ENCODE measurements around the gene CDX2. TPM values are rescaled to one million over a fixed set of nuclear protein-coding genes. Genes with fewer than 3 reads are reported as not detected.
A peak's percentile ranks its signal among the peaks of the same experiment; 100 is the strongest.

The CDX2 gene
- polyA plus RNA-seq, 1 donor from 2014 or later = not detected

DNA sequence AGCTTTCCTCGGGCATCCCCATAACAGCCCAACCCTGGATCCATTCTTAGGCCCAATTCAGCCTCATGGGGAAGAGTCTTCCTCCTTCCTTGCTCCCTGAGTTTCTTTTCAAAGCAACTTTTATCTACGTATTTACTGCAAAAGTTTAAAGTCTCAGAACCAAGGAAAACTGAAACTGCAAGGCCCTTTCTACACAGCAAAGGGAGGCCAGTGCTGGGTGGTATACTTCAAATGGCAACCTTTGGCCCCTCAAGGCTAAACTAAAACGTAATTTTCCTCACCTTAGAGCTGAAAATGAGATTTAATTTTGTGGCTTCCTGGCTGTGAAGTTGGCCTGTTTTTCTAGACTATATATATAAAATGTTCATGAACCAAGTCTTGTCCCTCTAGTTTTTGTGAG lies 5.6 kb downstream of the CDX2 start:
- H3K27ac Mint-ChIP-seq = no peak overlapping the region
- peaks cover 0 to 1% (median 0%) of the 10 kb centered on the region in 3 donors for H3K9me3 Mint-ChIP-seq
- H3K27me3 Mint-ChIP-seq = peaks cover 72% of the 10 kb centered on the region
- no peaks in the 10 kb centered on the region for H3K36me3 Mint-ChIP-seq
- peaks cover 16 to 18% (median 16%) of the 10 kb centered on the region in 3 donors for H3K4me1 Mint-ChIP-seq
- peak overlapping the region in 1 of 4 donors; percentile 57 for H3K4me3 Mint-ChIP-seq

DNA sequence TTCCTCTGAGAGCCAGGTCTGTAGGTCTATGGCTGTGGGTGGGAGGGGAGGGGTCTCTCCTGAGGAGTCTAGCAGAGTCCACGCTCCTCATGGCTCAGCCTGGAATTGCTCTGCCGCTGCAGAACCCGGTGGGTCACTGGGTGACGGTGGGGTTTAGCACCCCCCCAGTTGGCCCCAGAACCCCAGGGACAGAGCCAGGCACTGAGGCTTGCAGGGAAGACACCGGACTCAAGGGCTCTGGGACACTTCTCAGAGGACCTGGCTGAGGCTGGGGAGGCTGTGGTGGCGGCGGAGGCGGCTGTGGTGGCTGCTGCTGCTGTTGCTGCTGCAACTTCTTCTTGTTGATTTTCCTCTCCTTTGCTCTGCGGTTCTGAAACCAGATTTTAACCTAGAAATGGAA lies 6.1 kb downstream of the CDX2 start:
- Mint-ChIP-seq H3K9me3 (peaks cover 0 to 1% (median 0%) of the 10 kb centered on the region in 3 donors), H3K27me3 (peaks cover 76% of the 10 kb centered on the region)

DNA sequence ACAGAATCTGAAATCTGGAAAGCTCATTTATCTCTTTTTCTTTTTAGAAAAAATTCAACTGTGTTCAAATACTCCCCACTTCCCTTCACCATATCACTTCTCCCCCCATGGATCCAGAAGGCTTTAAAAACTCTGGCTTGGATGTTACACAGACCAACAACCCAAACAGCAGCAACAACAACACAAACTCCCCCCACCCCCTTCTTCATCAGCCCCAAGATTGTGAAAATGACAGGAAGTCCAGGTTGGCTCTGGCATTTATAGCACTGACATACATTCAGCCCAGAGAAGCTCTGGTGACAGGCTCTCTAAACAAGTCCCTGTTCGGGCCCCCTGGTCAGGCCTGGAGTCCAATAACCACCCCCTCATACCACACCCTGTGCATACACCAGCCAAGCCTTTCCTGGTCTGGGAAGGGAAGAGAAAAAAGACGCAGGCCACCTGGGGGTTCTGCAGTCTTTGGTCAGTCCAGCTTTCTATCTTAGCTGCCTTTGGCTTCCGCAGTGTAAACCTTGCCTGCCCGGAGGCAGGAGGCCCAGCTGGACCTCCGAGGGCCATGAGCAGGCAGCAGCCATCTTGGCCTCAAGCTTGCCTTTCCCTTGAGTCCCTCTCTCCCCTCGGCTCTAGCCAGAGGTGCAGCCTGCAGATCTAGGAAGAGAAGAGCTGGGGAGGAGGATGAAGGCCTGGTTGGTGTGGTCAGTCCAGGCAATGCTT lies 6.8 kb downstream of the CDX2 start:
- Mint-ChIP-seq H3K9me3 (peaks cover 0 to 1% (median 0%) of the 10 kb centered on the region in 3 donors), H3K4me3 (peak overlapping the region in 2 of 4 donors; percentile 22 to 76), H3K27me3 (peaks cover 74% of the 10 kb centered on the region), H3K27ac (peak overlapping the region in 1 of 3 donors; percentile 76), H3K36me3 (no peaks in the 10 kb centered on the region), H3K4me1 (peaks cover 9 to 14% (median 12%) of the 10 kb centered on the region in 3 donors)

More for the DNA sequence above, 6.1 kb downstream of the CDX2 start:
- Mint-ChIP-seq H3K36me3 (no peaks in the 10 kb centered on the region), H3K27ac (no peak overlapping the region), H3K4me3 (peak overlapping the region in 1 of 4 donors; percentile 57), H3K4me1 (peaks cover 15 to 18% (median 16%) of the 10 kb centered on the region in 3 donors)

DNA sequence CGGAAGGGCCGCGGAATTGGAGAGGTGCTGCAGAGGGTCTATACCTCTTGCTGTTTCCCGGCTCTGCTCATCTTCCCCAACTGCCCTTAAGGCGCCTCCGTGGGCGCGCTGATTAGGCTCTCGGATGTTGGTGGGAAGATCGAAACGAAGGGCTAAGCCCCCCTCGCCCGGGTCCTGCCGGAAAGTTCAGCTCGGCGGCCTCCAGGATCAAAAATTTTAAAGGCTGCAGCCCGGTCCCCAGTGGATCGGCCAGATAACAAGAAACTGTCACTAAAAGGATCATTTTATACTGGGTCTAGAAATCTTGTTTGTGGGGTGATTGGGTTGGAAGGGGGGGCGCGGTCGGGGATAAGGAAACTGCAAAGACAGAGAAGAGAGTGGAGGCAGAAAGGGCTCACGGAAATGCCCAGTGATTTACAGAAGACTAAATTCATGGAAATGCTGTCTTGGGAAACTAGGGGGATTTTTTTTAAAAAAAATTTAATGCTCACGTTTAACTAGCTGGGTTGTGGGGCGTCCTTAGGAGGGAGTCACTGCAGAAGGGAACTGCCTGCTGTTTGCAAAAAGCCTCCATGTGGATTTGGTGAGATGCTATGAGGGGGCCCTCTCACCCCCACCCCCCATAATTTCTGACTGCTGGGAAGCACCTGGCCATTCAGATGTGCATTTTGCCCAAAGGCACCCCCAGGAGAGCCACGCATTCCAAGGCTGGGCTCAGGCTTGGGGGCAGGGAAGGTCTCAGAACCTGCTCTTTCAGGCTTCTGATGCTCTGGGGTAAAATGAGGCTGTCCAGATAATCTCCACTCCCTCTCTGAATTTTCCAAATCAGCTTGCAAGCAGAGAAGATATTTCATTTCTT lies 7.7 kb downstream of the CDX2 start:
- peaks cover 73% of the 10 kb centered on the region for H3K27me3 Mint-ChIP-seq

DNA sequence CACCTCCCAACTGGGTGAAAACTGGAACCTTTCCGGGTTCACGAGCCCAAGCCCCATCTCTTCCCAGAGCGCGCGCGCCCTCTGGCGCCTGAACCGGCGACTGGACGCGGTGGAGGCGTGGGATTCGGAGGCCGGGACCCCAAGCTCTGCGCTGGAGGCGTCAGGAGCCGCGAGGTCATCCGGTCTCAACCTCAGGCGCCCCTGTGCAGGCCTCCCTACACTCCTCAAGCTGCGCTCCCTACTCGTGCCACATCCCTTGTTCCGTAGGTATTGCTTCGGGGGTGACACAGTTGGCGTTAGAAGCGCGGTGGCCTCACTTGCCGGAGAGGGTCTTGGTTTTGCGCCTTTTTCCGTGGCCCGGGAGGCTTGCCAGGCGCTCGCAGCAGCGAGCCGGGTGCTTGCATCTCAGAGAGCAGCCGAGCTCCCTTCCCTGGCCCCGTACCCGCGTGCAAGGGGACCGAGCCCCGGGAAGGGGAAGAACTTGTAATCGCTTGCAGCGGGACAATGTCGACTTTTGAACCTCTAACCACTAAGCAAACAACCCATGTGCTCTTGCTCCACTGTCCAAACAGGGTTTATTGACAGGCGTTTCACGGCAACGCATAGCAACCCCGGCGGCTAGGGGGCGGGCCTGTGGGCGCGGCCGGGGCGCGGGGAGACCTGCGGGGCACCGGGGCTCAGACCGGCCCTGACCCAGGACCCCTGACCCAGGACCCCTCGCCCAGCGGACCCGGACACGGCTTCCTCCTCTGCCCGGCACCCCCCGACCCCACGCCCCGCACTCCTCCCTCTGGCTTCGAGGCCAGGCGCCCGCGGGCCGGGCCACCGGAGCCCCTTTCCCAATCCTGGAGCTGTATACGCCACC lies 8.5 kb downstream of the CDX2 start:
- Mint-ChIP-seq H3K27me3 (peaks cover 69% of the 10 kb centered on the region), H3K4me1 (peaks cover 5 to 11% (median 9%) of the 10 kb centered on the region in 3 donors), H3K9me3 (no peaks in the 10 kb centered on the region), H3K36me3 (no peaks in the 10 kb centered on the region), H3K27ac (peak overlapping the region in 1 of 3 donors; percentile 71), H3K4me3 (peak overlapping the region; percentile 40 to 82 (median 76))

More for the DNA sequence above, 7.7 kb downstream of the CDX2 start:
- peak overlapping the region in 1 of 3 donors; percentile 76 for H3K27ac Mint-ChIP-seq
- peaks cover 0 to 1% (median 0%) of the 10 kb centered on the region in 3 donors for H3K9me3 Mint-ChIP-seq
- no peaks in the 10 kb centered on the region for H3K36me3 Mint-ChIP-seq
- peaks cover 7 to 11% (median 9%) of the 10 kb centered on the region in 3 donors for H3K4me1 Mint-ChIP-seq
- H3K4me3 Mint-ChIP-seq = peak overlapping the region; percentile 34 to 76 (median 65)

DNA sequence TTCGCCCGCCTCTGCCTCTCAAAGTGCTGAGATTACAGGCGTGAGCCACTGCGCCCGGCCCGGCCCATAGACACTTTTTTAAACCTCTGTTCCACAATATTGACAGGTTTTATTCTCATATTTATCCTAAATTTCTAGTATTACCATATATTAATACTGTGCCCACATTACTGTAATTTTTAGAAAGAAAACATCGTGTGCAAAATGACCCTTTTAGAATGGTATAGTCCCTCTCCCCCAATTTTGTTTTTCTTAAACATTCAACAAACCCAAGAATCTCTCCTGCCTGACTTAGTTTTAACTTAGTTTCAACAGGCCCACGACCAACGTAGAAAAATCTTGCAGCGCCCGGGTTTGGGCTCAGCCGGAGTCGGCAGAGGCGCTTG lies 9.1 kb downstream of the CDX2 start:
- no peak overlapping the region for H3K4me3 Mint-ChIP-seq
- peaks cover 7 to 13% (median 9%) of the 10 kb centered on the region in 3 donors for H3K4me1 Mint-ChIP-seq
- H3K27ac Mint-ChIP-seq = peak overlapping the region in 1 of 3 donors; percentile 54
- no peaks in the 10 kb centered on the region for H3K9me3 Mint-ChIP-seq
- peaks cover 69% of the 10 kb centered on the region for H3K27me3 Mint-ChIP-seq
- no peaks in the 10 kb centered on the region for H3K36me3 Mint-ChIP-seq

DNA sequence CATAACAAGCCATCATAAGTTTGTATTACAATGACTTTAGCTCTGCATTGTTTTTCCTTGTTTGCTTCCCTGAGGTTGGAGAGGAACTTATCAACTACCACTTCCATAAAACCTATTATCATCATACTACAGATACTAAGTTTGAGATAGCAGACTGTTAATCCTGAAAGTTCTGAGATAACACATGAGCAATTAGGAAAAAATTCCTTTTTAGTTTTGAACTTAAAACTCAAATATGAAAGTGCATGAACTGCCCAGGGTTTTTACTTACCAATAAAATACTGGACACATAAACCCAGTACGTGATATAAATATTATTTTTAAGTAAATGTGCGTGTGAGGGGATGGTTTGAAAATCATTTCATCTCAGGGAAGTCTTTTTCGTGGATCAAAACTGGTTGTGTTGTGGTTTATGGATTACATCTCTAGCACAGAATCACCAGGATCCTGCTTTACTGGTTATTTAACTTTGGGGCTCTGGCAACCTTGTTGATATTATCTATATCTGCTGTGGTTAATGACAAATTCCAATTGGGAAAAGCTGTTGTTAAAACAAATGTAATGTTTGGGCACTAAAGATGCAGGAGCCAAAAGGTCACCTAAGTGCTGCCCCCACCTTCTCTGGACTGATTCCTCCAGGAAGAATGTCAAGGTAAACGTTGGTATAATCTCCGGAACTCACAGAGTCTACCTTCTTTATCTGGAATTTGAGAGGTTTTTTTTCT lies 12.4 kb downstream of the CDX2 start:
- peaks cover 66% of the 10 kb centered on the region for H3K27me3 Mint-ChIP-seq
- H3K27ac Mint-ChIP-seq = no peak overlapping the region
- H3K4me3 Mint-ChIP-seq = no peak overlapping the region
- no peaks in the 10 kb centered on the region for H3K36me3 Mint-ChIP-seq
- peaks cover 12 to 14% (median 14%) of the 10 kb centered on the region in 3 donors for H3K4me1 Mint-ChIP-seq
- H3K9me3 Mint-ChIP-seq = no peaks in the 10 kb centered on the region

DNA sequence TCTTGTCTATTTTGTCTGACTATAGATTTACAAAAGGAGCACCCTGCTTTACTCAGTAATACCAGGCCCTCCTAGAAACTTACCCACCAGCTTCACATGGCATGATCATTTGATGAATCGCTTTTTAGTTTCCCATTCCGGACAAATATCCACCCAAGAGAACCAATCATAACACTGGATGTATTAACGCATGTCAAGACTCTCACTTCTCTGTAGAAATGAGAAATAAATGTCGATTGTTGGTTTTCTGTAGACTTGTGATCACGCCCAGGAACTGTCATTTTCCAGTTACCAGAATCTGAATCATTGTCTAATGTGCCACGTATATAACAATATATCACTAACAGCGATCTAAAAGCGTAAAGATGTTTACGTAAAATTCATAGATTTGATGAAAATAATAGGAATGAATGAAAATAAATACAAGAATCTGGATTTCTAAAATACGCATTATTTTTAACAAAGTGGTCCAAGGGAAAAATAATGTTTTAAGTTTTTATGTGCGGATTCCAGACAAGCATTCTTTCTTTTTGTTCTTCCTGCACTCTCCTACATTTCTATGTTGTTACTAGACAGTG lies 14.0 kb downstream of the CDX2 start:
- Mint-ChIP-seq H3K4me1 (peaks cover 9 to 11% (median 10%) of the 10 kb centered on the region in 3 donors), H3K9me3 (peaks cover 0 to 5% (median 3%) of the 10 kb centered on the region in 3 donors), H3K4me3 (peak overlapping the region in 2 of 4 donors; percentile 9 to 43), H3K36me3 (no peaks in the 10 kb centered on the region), H3K27me3 (peaks cover 57% of the 10 kb centered on the region), H3K27ac (peak overlapping the region in 1 of 3 donors; percentile 16)

DNA sequence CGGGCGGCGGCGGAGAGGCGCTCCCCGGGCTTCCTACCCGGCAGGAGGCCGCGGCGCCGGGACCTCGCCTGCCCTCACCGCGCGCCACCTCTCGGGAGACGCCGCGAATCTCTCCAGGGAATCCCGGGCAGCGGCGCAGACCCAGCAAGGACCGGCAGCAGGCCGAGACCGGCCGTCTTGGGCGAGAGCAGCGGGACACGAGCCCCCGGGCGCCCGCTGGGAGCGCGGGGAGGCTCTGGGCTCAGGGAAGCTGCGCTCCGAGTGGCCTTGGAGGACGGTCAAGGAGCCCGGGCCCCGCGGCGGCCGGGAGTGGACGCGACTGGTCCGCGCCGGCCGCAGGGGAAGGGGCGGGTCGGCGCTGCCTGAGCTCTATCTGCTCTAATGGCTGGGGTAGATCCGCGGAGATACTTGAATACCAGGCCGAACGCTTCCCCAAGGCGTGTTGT lies 14.7 kb downstream of the CDX2 start:
- H3K27ac Mint-ChIP-seq = no peak overlapping the region
- H3K27me3 Mint-ChIP-seq = peaks cover 53% of the 10 kb centered on the region

DNA sequence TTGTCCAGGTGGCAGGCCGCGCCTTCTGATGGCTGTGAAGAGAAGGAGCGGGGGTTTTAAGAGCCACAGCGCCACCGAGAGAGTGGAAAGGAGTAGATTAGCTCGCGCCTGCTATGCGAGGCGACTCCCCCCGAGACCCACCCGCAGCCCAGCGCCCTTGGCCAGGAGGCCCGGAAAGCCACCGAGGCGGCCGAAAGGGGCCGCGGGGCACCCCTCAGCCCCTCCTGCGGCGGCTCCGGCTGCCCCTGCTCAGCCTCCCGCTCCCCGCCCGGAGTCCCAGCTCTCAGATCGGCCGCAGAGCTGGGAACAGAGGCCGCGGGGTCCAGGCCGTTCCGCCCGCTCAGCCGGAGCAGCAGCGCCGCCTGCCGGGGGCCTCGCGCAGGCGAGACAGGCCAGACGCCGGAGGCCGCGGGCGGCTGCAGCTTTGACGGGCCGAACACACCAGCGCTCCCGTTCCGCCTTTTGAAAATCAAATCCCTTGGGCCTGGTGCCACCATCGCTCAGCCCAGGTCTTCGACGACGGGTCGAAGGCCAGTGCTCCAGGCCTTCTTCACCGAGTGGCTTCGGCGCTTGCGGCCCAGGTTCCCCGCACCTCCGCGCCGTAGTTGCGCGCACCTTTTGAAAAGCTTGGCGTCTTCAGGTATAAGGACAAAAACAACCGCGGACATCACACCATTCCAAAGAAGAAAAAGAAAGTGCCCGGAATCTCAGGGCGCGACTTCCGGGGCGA lies 15.3 kb downstream of the CDX2 start:
- H3K27ac Mint-ChIP-seq = peak overlapping the region; percentile 59 to 95 (median 89)
- H3K4me1 Mint-ChIP-seq = peaks cover 6 to 10% (median 9%) of the 10 kb centered on the region in 3 donors
- peaks cover 0 to 8% (median 7%) of the 10 kb centered on the region in 3 donors for H3K9me3 Mint-ChIP-seq
- H3K4me3 Mint-ChIP-seq = peak overlapping the region; percentile 72 to 91 (median 80)
- peaks cover 50% of the 10 kb centered on the region for H3K27me3 Mint-ChIP-seq
- peaks cover 2% of the 10 kb centered on the region for H3K36me3 Mint-ChIP-seq

More for the DNA sequence above, 14.7 kb downstream of the CDX2 start:
- H3K9me3 Mint-ChIP-seq = peaks cover 0 to 8% (median 7%) of the 10 kb centered on the region in 3 donors
- H3K4me1 Mint-ChIP-seq = peaks cover 6 to 10% (median 9%) of the 10 kb centered on the region in 3 donors
- peak overlapping the region in 3 of 4 donors; percentile 69 to 86 (median 77) for H3K4me3 Mint-ChIP-seq
- H3K36me3 Mint-ChIP-seq = peaks cover 2% of the 10 kb centered on the region

DNA sequence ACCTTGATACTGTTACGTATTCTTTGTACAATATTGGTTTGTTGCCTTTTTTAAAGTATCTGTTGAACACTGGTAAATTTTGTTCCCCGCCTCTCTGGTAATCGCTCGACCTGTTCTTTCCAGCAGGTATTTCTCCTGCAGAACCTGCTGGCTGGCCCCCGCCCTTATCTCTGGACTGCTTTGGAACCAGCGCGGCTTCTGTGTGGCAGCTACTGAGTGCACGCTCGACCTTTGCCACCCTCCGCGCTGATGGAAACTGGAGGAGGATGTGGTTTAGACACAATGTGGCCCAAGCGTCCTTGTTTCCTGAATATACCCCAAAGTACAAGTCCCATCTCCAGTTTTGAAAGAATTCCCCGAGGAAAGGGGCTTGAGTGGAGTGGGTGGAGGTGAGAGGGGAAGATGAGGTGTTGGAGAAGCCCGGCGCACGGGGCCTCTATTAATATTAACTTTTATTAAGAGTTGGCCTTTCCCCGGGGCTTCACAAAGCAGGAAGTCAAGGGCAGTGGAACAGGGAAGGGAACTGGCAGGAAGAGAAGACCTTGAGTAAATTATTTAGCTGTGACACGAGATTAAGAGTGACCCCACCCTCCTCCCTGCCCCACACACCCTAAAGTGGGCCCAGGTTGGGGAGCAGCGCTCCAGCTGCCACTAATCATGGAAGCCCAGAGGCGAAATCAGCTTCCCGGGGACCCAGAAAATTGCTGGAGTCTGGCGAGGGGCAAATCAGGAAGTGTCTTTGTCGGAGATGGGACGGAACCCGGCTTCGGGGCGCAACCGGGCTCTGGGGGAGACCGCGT lies 16.0 kb downstream of the CDX2 start:
- peaks cover 0 to 8% (median 8%) of the 10 kb centered on the region in 3 donors for H3K9me3 Mint-ChIP-seq
- H3K27me3 Mint-ChIP-seq = peaks cover 42% of the 10 kb centered on the region
- H3K27ac Mint-ChIP-seq = peak overlapping the region; percentile 59 to 95 (median 89)
- H3K4me1 Mint-ChIP-seq = peaks cover 6 to 10% (median 9%) of the 10 kb centered on the region in 3 donors
- peaks cover 2% of the 10 kb centered on the region for H3K36me3 Mint-ChIP-seq
- peak overlapping the region; percentile 43 to 91 (median 66) for H3K4me3 Mint-ChIP-seq

DNA sequence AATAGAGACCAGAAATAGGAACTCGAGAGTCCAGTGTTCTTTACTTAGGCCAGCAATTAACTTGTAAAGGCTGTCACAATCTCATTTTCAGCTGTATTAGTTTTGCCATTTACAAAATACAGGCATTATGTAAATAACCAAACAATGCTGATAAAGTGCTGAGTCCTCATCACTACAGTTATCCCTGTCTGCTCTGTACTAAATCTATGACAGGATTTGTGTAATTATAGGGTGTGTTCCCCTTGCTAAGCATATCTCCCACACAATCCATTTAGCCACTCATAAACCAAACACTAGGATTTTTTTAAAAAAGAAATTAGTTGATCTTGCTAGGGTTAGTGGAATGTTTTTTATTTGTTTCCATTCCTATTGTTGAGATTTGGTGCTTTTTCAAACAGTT lies 26.1 kb downstream of the CDX2 start:
- Mint-ChIP-seq H3K4me3 (no peak overlapping the region), H3K36me3 (peaks cover 1% of the 10 kb centered on the region), H3K9me3 (peaks cover 2 to 18% (median 9%) of the 10 kb centered on the region in 3 donors), H3K27ac (no peak overlapping the region), H3K4me1 (peaks cover 0 to 1% (median 0%) of the 10 kb centered on the region in 3 donors), H3K27me3 (peaks cover 10% of the 10 kb centered on the region)

Measured in IgD-negative memory B cell (primary cell).